Measurements from ENCODE around the gene TBC1D2. TPM values are rescaled to one million over a fixed set of nuclear protein-coding genes. Genes with fewer than 3 reads are reported as not detected.

The TBC1D2 gene
- total and polyA plus RNA-seq, 10 of the 15 experiments (the other 5 are each of a cell fraction or from before 2014, with no cell fraction given), result 0.04 to 1.6 (median 1.1) TPM

DNA sequence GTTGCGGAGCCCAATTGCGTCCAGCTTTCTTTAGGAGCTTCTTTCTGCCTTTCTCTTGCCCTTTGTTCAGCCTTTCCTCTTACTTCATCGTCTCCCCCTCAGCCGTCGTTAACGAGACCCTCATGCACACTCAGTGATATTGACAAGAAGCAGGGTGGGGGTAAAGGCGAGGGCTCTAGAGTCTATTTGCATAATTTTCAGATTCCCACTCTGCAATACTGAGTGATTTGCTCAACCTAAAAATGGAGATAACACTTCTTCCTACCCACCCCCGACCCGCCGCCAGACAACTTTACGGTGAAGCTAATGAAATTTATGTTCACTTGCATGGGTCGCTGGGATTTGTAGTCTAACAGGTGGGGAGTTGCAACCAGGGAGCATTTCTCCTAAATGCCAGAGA is 1.3 kb upstream of the TBC1D2 start:
- Histone ChIP-seq H3K4me1 (ENCODE audit: control insufficient read depth, insufficient read depth, low read length) (peaks cover 4% of the 10 kb centered on the region), H3K4me2 (ENCODE audit: control insufficient read depth, insufficient read depth) (peak overlapping the region; percentile 99), H3K9ac (ENCODE audit: control insufficient read depth, insufficient read depth, low read length) (peak overlapping the region; percentile 92), H3K4me3 (peak overlapping the region; percentile 75), H2AFZ (ENCODE audit: control insufficient read depth, low read depth, low read length) (peak overlapping the region; percentile 100), H3K79me2 (ENCODE audit: control insufficient read depth, insufficient read depth, low read length) (no peaks in the 10 kb centered on the region), H3K27me3 (replicated peaks in 1 of 2; ENCODE audit: control insufficient read depth in 2 of 2, insufficient read depth in 2 of 2, low read length in 1 of 2) (no peaks in the 10 kb centered on the region), H3K36me3 (ENCODE audit: control insufficient read depth in 2 of 2, insufficient read depth in 2 of 2, low read length in 1 of 2) (no peaks in the 10 kb centered on the region), H3K27ac (ENCODE audit: control insufficient read depth, insufficient read depth) (no peak overlapping the region), H4K20me1 (ENCODE audit: control insufficient read depth, insufficient read depth) (no peaks in the 10 kb centered on the region), H3K9me3 (replicated peaks; ENCODE audit: control insufficient read depth, insufficient read depth, low read length) (no peaks in the 10 kb centered on the region; the same call in 2 of the 3 replicates)
- FAIRE-seq (no peak), ATAC-seq (peak; percentile 3; the same call in 1 of the 3 replicates), DNase-seq (ENCODE audit: low read depth, low spot score) (no peak)
- intact Hi-C loops (cut with micrococcal nuclease; ENCODE audit: unreplicated experiment) (no loop called here), in situ Hi-C loops (cut with MboI) (no loop called here)
- TSS peak; percentile 85 for BruUV-seq (replicated peaks)
- 2% methylated on average over 12 of the region's 12 CpGs for WGBS (ENCODE audit: insufficient coverage, insufficient replicate concordance, low lambda C conversion rate, missing lambda C conversion rate)
- SMC1A ChIA-PET (ENCODE audit: uncharacterized antibody, unreplicated experiment), result interaction anchor here (0.6 to 3.1 kb wide), 18 partner anchors 20 to 366 kb away, joined by 3 to 26 read pairs (median 4); partner anchors contain the start of gene TRIM14
- TF ChIP-seq RB1 (IDR thresholded peaks at IDR 0.05; ENCODE audit: borderline replicate concordance), result no peak
- TF ChIP-seq IKZF2 (IDR thresholded peaks at IDR 0.05), result no peak
- TF ChIP-seq, protein P1, sequence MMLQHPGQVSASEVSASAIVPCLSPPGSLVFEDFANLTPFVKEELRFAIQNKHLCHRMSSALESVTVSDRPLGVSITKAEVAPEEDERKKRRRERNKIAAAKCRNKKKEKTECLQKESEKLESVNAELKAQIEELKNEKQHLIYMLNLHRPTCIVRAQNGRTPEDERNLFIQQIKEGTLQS (IDR thresholded peaks at IDR 0.05; ENCODE audit: borderline replicate concordance, extremely low read depth, low read depth, low read length), result peak; percentile 5; the same call in 1 of the 2 replicates
- peak; percentile 50 for TF ChIP-seq SIX5 (IDR thresholded peaks at IDR 0.05; ENCODE audit: low read depth, low read length, severe bottlenecking)
- no peak for TF ChIP-seq KLF5 (IDR thresholded peaks at IDR 0.05; ENCODE audit: partially characterized antibody)
- no peak for TF ChIP-seq CREM (IDR thresholded peaks at IDR 0.05; ENCODE audit: low read depth)
- TF ChIP-seq HCFC1 (IDR thresholded peaks at IDR 0.05; ENCODE audit: low read length), result peak; percentile 61
- TF ChIP-seq, protein P2, sequence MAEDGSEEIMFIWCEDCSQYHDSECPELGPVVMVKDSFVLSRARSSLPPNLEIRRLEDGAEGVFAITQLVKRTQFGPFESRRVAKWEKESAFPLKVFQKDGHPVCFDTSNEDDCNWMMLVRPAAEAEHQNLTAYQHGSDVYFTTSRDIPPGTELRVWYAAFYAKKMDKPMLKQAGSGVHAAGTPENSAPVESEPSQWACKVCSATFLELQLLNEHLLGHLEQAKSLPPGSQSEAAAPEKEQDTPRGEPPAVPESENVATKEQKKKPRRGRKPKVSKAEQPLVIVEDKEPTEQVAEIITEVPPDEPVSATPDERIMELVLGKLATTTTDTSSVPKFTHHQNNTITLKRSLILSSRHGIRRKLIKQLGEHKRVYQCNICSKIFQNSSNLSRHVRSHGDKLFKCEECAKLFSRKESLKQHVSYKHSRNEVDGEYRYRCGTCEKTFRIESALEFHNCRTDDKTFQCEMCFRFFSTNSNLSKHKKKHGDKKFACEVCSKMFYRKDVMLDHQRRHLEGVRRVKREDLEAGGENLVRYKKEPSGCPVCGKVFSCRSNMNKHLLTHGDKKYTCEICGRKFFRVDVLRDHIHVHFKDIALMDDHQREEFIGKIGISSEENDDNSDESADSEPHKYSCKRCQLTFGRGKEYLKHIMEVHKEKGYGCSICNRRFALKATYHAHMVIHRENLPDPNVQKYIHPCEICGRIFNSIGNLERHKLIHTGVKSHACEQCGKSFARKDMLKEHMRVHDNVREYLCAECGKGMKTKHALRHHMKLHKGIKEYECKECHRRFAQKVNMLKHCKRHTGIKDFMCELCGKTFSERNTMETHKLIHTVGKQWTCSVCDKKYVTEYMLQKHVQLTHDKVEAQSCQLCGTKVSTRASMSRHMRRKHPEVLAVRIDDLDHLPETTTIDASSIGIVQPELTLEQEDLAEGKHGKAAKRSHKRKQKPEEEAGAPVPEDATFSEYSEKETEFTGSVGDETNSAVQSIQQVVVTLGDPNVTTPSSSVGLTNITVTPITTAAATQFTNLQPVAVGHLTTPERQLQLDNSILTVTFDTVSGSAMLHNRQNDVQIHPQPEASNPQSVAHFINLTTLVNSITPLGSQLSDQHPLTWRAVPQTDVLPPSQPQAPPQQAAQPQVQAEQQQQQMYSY (CRISPR knock-in tag; IDR thresholded peaks at IDR 0.05), result no peak
- TF ChIP-seq, protein P3, sequence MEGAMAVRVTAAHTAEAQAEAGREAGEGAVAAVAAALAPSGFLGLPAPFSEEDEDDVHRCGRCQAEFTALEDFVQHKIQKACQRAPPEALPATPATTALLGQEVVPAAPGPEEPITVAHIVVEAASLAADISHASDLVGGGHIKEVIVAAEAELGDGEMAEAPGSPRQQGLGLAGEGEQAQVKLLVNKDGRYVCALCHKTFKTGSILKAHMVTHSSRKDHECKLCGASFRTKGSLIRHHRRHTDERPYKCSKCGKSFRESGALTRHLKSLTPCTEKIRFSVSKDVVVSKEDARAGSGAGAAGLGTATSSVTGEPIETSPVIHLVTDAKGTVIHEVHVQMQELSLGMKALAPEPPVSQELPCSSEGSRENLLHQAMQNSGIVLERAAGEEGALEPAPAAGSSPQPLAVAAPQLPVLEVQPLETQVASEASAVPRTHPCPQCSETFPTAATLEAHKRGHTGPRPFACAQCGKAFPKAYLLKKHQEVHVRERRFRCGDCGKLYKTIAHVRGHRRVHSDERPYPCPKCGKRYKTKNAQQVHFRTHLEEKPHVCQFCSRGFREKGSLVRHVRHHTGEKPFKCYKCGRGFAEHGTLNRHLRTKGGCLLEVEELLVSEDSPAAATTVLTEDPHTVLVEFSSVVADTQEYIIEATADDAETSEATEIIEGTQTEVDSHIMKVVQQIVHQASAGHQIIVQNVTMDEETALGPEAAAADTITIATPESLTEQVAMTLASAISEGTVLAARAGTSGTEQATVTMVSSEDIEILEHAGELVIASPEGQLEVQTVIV (IDR thresholded peaks at IDR 0.05; ENCODE audit: borderline replicate concordance, partially characterized antibody), result peak; percentile 58
- TF ChIP-seq, protein P4, sequence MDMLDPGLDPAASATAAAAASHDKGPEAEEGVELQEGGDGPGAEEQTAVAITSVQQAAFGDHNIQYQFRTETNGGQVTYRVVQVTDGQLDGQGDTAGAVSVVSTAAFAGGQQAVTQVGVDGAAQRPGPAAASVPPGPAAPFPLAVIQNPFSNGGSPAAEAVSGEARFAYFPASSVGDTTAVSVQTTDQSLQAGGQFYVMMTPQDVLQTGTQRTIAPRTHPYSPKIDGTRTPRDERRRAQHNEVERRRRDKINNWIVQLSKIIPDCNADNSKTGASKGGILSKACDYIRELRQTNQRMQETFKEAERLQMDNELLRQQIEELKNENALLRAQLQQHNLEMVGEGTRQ (IDR thresholded peaks at IDR 0.05; ENCODE audit: borderline replicate concordance, low read depth, low read length), result no peak
- peak; percentile 12; the same call in 1 of the 2 replicates for TF ChIP-seq MTA2 (IDR thresholded peaks at IDR 0.05; ENCODE audit: low read depth)
- POLR2A ChIA-PET, result interaction anchor here (0.6 to 2.2 kb wide), 10 partner anchors 43 to 354 kb away, joined by 3 to 10 read pairs (median 5); partner anchors contain the start of genes NANS and TRIM14
- RAD21 ChIA-PET (ENCODE audit: unreplicated experiment), result interaction anchor here (0.6 to 2.8 kb wide), 16 partner anchors 9 to 540 kb away, joined by 3 to 21 read pairs (median 4); partner anchors contain the start of genes NANS, TRIM14 and TRMO
- CTCF ChIA-PET, result interaction anchor here (0.6 to 6.5 kb wide), 20 partner anchors 14 to 354 kb away, joined by 3 to 49 read pairs (median 3); partner anchors contain the start of genes NANS, TRIM14 and TRMO
